Lower lobe of right lung (tissue), 2 donors: ENCODE measurements around the gene EPB41L1. TPM values are rescaled to one million over a fixed set of nuclear protein-coding genes. Genes with fewer than 3 reads are reported as not detected.

Source experiments
- ATAC-seq, 2 donors: fragments of 200-7000 bp; cut with Tn5 transposase; one replicate each; pipeline ENCODE4 v1.9.1; 2020 to 2022; ENCODE audit warnings: mild to moderate bottlenecking in 2 of 2, moderate library complexity in 2 of 2
- DNase-seq: peaks from one replicate; pipeline ENCODE4 v3.0.0-alpha.2; 2020
- H3K27ac ChIP-seq: fragments of 200-600 bp; one replicate; pipeline ENCODE4 v1.8.0; 2022
- H3K27me3 ChIP-seq: fragments of 200-600 bp; one replicate; pipeline ENCODE4 v1.8.0; 2022; ENCODE audit warnings: low read depth
- H3K36me3 ChIP-seq: fragments of 200-600 bp; one replicate; pipeline ENCODE4 v1.8.0; 2022; ENCODE audit warnings: mild to moderate bottlenecking
- H3K4me1 ChIP-seq: fragments of 200-600 bp; one replicate; pipeline ENCODE4 v1.8.0; 2022
- H3K4me3 ChIP-seq: fragments of 200-600 bp; one replicate; pipeline ENCODE4 v1.8.0; 2022; ENCODE audit warnings: mild to moderate bottlenecking
- H3K9me3 ChIP-seq: fragments of 200-600 bp; one replicate; pipeline ENCODE4 v1.8.0; 2022
- intact Hi-C: fragments of 100-400 bp; cut with DNase I; formaldehyde crosslinking; loops from one replicate; pipeline ENCODE4 v1.11.0; 2022
- total RNA-seq: library from RNA; stranded (reverse); fragmentation: NEBNext Ultra II Directional; extraction: Animal tissue kit (Norgen Biotek cat#: 25700); gene quantifications from one replicate; pipeline ENCODE4 v1.2.1, GENCODE V29; 2021
- TF ChIP-seq, protein P1 (sequence below): fragments of 200-600 bp; IDR thresholded peaks from one replicate; pipeline ENCODE4 v1.8.0; 2022; ENCODE audit warnings: antibody characterized with exemption, mild to moderate bottlenecking
- donor health status: DM: no; HTN: yes; CAD: no; lungs with severe emphysema.

EPB41L1 gene
- total RNA-seq, 1 donor from 2014 or later: 68.9 TPM

DNA sequence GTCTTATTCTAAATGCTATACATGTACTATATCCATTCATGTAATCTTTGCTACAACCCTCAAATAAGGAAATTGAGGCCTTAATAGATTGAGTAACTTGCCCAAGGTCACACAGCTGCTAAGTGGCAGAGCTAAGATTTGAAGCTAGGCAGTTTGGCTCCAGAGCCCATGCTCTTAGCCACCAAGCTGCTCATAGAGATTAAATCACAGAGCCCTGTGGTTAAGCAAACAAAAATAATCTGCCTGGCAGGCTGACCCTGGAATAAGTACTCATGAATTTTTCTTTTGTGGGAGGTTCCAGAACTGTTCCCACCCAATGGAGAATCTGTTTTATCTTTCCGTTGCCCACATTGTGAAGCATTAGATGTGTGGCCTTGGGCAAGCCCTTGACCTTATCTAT is 89.2 kb downstream of the EPB41L1 start:
- Histone ChIP-seq H3K9me3 (no peaks in the 10 kb centered on the region), H3K36me3 (peaks cover 95% of the 10 kb centered on the region), H3K4me3 (no peak overlapping the region), H3K27ac (no peak overlapping the region), H3K4me1 (peaks cover 4% of the 10 kb centered on the region), H3K27me3 (no peaks in the 10 kb centered on the region)
- no peak for DNase-seq
- intact Hi-C loops: no loop called here
- no peak for ATAC-seq
- TF ChIP-seq, protein P1, sequence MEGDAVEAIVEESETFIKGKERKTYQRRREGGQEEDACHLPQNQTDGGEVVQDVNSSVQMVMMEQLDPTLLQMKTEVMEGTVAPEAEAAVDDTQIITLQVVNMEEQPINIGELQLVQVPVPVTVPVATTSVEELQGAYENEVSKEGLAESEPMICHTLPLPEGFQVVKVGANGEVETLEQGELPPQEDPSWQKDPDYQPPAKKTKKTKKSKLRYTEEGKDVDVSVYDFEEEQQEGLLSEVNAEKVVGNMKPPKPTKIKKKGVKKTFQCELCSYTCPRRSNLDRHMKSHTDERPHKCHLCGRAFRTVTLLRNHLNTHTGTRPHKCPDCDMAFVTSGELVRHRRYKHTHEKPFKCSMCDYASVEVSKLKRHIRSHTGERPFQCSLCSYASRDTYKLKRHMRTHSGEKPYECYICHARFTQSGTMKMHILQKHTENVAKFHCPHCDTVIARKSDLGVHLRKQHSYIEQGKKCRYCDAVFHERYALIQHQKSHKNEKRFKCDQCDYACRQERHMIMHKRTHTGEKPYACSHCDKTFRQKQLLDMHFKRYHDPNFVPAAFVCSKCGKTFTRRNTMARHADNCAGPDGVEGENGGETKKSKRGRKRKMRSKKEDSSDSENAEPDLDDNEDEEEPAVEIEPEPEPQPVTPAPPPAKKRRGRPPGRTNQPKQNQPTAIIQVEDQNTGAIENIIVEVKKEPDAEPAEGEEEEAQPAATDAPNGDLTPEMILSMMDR: no peak

DNA sequence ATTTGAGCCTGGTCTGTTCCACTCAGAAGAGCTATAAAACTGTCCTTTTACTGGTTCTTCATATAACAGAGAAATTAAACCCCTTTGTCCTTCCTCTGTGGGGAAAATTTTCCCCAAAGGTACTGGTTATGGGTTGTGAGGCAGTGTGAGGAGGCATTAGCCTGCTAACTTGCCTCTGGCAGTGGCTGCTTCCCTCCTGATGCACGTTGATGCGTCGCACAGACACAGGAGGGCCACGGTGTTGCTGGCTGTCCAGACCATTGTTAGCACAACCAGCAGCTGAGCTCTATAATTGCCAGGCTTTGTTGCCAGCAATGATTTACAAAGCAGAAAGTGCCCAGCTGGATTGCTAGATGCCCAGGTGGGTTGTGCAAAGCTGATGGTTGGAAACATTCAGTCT is 91.9 kb downstream of the EPB41L1 start:
- Histone ChIP-seq H3K4me3 (no peak overlapping the region), H3K9me3 (no peaks in the 10 kb centered on the region), H3K36me3 (peaks cover 98% of the 10 kb centered on the region), H3K27ac (no peak overlapping the region), H3K27me3 (no peaks in the 10 kb centered on the region), H3K4me1 (no peaks in the 10 kb centered on the region)
- ATAC-seq (no peak), DNase-seq (no peak)
- TF ChIP-seq, protein P1: no peak
- intact Hi-C loops: no loop called here

DNA sequence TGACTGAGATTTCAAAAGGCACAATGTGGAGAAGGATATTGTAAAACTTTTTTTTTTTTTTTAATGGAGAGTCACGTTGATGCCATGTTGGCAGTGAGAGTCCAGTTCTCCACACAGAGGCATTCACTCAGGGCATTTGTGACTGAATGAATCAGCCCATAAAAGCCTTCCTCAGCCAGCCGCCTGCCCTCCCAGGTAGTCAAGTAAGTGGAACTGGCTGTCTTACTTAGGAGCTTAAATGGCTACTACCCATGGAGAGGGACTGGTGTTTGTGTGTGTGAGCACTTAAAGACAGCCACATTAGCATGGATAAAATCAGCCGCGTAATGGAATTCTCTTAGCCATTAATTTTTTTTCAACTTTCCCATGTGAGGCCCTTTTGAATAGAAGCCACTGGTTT is 94.3 kb downstream of the EPB41L1 start:
- intact Hi-C loops: no loop called here
- H3K27me3 ChIP-seq: no peaks in the 10 kb centered on the region
- no peaks in the 10 kb centered on the region for H3K4me1 ChIP-seq
- H3K9me3 ChIP-seq: no peaks in the 10 kb centered on the region
- H3K4me3 ChIP-seq: no peak overlapping the region
- TF ChIP-seq, protein P1: no peak
- DNase-seq (no peak), ATAC-seq (no peak)
- no peak overlapping the region for H3K27ac ChIP-seq
- H3K36me3 ChIP-seq: peaks cover 98% of the 10 kb centered on the region

DNA sequence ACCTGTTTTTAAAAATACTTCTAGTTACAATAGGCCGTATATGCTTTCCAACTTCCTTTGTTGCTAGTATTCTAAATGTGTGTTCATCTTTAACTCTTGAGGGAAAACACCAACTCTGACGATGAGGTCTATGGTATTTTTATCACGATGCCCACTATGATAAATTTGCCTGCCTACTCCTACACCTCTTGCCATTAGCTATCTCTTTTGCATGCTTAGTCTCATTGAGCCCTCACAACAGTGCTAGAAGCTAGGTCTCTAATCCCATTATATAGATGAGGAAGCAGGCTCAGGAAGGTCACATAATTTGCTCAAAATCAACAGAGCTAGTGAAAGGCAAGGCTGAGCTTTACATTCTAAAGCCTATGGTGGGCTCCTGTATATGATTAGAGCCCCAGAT is 94.9 kb downstream of the EPB41L1 start:
- Histone ChIP-seq H3K9me3 (no peaks in the 10 kb centered on the region), H3K4me1 (no peaks in the 10 kb centered on the region), H3K36me3 (peaks cover 97% of the 10 kb centered on the region), H3K4me3 (no peak overlapping the region), H3K27ac (no peak overlapping the region), H3K27me3 (no peaks in the 10 kb centered on the region)
- DNase-seq (no peak), ATAC-seq (no peak)
- TF ChIP-seq, protein P1: no peak
- intact Hi-C loops: no loop called here

DNA sequence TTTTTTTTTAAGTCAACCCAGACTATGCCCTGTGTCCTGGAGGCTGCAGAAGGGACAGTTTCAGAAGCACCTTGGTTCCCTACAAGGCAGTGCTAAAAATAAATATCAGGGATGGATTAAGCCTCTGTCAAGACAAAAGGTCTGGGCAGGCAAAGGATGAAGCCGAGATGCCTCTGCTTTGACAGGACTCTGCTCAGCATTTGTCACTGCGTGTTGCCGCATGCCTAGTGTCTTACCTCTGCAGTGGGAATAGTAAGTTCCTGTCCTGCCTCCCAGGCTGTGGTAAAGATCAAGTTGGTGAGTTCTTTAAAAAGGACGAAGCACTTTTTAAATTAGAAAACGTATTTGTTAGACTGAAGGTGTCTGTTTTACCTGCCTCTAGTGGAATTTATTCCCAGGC is 96.9 kb downstream of the EPB41L1 start:
- Histone ChIP-seq H3K4me3 (no peak overlapping the region), H3K36me3 (peaks cover 97% of the 10 kb centered on the region), H3K4me1 (no peaks in the 10 kb centered on the region), H3K9me3 (no peaks in the 10 kb centered on the region), H3K27me3 (no peaks in the 10 kb centered on the region), H3K27ac (no peak overlapping the region)
- DNase-seq: no peak
- intact Hi-C loops: no loop called here
- TF ChIP-seq, protein P1: no peak
- ATAC-seq: no peak

DNA sequence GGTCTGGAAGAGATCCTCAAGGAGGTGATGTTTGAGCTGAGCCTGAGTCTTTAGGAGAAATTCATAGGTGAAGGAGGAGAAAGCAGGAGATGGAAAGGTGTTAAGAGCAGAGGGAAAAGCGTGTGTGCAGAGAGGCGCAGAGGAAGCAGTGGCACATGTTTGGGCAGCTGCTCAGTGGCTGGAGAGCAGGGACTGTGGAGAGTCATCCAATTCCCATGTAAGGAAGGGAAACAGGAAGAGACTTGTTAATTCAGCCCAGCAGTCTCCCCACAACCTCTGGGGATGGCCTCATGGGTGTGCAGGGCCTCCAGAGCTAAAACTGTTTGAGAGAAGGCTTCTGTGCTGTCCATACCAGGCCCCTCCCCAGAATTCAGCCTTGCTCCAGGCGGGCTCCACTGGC is 98.0 kb downstream of the EPB41L1 start:
- no peak for DNase-seq
- H3K27ac ChIP-seq: no peak overlapping the region
- H3K4me3 ChIP-seq: no peak overlapping the region
- TF ChIP-seq, protein P1: no peak
- intact Hi-C loops: no loop called here
- no peaks in the 10 kb centered on the region for H3K4me1 ChIP-seq
- no peaks in the 10 kb centered on the region for H3K27me3 ChIP-seq
- ATAC-seq: no peak
- no peaks in the 10 kb centered on the region for H3K9me3 ChIP-seq
- H3K36me3 ChIP-seq: peaks cover 95% of the 10 kb centered on the region
